Neuron (in vitro differentiated cells): ENCODE results near the gene UNC13B.
"Not testable (repeated sequence)": the region's sequence is repeated elsewhere in the genome, so short reads cannot be mapped to it uniquely, and the experiment has no call there.

Source experiments
- H2AFZ ChIP-seq: one replicate; pipeline ENCODE4 v1.6.1; 2013; ENCODE audit warnings: low read depth, mild to moderate bottlenecking, inconsistent platforms, low read length, moderate library complexity
- H3K27me3 ChIP-seq: one replicate; pipeline ENCODE4 v1.6.1; 2013; ENCODE audit warnings: low read length; ENCODE audit not compliant: insufficient read depth
- H3K36me3 ChIP-seq: one replicate; pipeline ENCODE4 v1.6.1; 2013; ENCODE audit warnings: low read length; ENCODE audit not compliant: insufficient read depth
- H3K4me1 ChIP-seq: one replicate; pipeline ENCODE4 v1.6.1; 2013; ENCODE audit warnings: low read length; ENCODE audit not compliant: insufficient read depth
- H3K4me3 ChIP-seq: 2 replicates; pipeline ENCODE4 v1.5.1; 2013; ENCODE audit warnings: mild to moderate bottlenecking, low read length, moderate library complexity
- H3K9me3 ChIP-seq: one replicate; pipeline ENCODE4 v1.6.1; 2013; ENCODE audit warnings: low read length

Gene UNC13B

DNA sequence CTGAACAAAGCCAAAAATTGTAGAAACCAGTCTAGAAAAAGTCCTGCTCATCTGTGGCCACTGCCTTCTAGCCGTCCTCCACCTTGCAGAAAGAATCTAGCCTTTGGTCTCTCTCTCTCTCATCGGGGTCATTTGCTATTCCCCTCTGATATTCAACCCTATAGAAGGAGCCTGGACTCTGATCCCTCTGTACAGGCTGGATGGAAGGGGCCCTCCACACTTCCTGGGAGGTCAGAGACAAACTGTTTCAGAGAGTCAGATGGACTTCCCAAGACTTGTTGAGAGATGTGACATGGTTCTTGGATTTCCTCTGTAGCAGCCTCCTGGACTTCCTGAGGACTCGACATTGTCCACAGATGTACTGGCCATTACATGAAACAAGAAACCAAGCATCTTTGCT lies 243.1 kb downstream of the UNC13B start:
- no peaks in the 10 kb centered on the region for H3K4me1 ChIP-seq

DNA sequence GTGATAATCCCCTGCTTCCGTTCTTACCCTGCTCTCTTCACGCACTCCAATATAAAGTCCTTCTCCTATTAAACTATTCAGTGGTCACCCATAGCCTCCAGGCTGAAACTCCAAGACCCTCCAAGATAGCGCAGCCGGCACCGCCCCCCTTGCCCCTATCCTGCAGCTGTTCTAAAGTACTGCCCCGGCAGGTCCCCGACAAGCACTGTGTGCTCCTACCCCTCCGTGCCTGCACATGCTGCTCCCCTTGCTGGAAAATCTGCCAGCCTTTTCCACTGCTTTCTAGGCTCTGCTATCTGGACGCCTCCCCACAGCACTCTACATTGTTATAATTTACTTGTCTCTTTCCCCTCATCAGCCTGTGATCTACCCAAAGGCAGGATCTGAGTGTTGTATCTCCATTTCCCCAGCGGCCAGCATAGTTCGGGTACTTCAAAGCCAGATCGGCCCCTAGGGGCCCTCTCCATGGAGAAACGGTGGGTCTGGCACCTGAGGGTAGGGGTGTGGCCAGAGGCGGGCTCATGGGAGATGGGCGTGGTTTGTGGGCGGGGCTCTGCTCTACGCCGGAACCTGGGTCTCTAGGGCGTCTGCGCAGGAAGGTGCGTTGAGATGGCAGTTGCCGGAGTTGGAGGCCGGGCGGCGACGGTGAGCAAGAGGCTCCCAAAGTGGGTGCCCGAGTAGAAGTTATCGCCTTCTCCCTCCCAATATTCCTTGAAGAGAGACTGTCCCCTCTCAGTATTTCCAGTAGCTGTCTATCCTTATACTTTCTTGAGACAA lies 244.6 kb downstream of the UNC13B start:
- Histone ChIP-seq H3K4me3 (no peak overlapping the region), H3K4me1 (no peaks in the 10 kb centered on the region), H3K36me3 (peaks cover 30% of the 10 kb centered on the region), H2AFZ (no peak overlapping the region), H3K27me3 (no peaks in the 10 kb centered on the region), H3K9me3 (no peaks in the 10 kb centered on the region)

More for the DNA sequence above, 243.1 kb downstream of the UNC13B start:
- Histone ChIP-seq H2AFZ (no peak overlapping the region), H3K9me3 (no peaks in the 10 kb centered on the region), H3K4me3 (no peak overlapping the region), H3K27me3 (no peaks in the 10 kb centered on the region), H3K36me3 (peaks cover 43% of the 10 kb centered on the region)

DNA sequence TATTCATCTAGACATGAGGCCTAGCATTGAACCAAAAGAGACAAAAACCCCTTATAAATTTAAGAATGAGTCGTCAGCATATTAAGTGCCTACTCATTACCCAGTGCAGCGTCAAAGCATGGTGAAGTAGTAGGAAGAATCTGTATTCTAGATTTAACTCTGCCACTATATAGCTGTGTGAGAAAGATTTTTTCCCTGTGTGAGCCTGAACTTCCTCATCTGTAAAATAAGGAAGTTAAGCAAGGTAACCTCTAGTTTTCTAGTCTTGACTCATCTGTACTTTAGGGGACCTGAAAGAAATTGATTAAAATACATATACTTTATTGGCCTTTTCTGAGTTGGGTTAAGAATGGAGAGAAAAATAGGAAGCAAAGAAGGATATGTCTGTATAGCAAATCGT lies 246.0 kb downstream of the UNC13B start:
- H3K9me3 ChIP-seq, result no peaks in the 10 kb centered on the region
- no peaks in the 10 kb centered on the region for H3K4me1 ChIP-seq
- H3K4me3 ChIP-seq, result no peak overlapping the region
- H2AFZ ChIP-seq, result no peak overlapping the region
- peaks cover 21% of the 10 kb centered on the region for H3K36me3 ChIP-seq
- H3K27me3 ChIP-seq, result no peaks in the 10 kb centered on the region

DNA sequence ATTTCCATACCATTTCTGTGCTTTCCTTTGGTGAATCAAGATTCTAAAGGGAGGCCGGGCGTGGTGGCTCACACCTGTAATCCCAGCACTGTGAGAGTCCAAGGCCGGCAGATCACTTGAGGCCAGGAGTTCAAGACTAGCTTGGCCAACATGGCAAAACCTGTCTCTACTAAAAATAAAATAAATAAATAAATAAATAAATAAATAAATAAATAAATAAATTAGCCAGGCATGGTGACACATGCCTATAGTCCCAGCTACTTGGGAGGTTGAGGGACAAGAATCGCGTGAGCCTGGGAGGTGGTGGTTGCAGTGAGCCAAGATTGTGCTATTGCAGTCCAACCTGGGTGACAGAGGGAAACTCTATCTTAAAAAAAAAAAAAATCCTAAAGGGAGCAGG lies 247.6 kb downstream of the UNC13B start:
- H3K9me3 ChIP-seq, H2AFZ ChIP-seq, H3K4me3 ChIP-seq, H3K27me3 ChIP-seq, H3K36me3 ChIP-seq, H3K4me1 ChIP-seq: not testable (repeated sequence)

DNA sequence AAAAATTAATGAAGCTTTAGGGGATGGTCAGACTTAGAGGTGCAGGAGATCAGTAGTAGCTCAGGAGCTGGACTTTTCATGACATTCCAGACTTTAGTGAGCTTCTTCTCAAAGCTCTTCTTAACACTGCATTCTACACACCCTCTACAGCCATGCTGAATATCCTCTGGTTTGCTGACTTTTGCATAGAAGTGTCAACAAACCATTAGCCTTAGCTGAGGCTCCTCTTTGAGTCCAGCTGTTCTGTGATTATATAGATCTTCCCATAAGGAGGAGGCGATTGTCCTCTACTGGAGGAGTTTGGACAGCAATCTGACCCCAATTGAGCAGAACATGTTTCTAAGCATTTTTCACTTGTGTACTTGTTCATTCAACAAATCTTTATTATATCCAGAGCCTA lies 253.1 kb downstream of the UNC13B start:
- no peaks in the 10 kb centered on the region for H3K36me3 ChIP-seq
- no peaks in the 10 kb centered on the region for H3K9me3 ChIP-seq
- no peaks in the 10 kb centered on the region for H3K27me3 ChIP-seq
- H3K4me3 ChIP-seq, result no peak overlapping the region
- H2AFZ ChIP-seq, result no peak overlapping the region
- H3K4me1 ChIP-seq, result no peaks in the 10 kb centered on the region

DNA sequence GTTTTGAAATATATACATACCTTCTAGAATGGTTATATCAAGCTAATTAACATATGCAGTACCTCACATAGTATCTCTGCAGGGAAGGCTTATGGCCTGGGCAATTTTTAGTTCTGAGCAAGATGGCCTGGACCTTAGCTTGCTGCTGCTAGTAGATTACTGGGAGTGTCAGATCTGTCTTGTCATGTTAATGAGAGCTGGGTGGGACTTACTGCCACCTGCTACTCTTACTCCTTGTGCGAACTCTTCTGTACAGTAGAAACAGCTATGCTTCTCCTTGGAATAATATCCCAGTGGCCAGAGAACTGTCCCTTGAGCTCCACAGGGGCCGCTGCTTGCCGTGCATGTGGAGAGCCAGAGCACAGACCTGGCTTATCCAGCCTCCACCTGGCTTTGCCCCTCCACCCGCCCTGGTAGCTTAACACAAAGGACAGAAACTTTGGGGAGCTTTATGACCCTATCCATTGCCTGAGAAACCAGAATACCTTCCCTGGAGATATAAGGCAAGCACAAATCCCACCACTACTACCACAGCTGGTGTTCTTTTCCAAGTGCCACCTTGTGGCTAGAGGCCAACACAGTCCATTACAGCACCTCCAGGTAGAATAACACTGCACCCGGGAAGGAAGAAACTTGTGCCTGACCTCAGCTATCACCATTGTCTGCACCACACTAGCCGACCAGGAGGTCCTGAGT lies 253.7 kb downstream of the UNC13B start:
- Histone ChIP-seq H3K36me3 (no peaks in the 10 kb centered on the region), H3K27me3 (no peaks in the 10 kb centered on the region), H3K4me3 (no peak overlapping the region), H3K9me3 (no peaks in the 10 kb centered on the region), H3K4me1 (no peaks in the 10 kb centered on the region), H2AFZ (no peak overlapping the region)

DNA sequence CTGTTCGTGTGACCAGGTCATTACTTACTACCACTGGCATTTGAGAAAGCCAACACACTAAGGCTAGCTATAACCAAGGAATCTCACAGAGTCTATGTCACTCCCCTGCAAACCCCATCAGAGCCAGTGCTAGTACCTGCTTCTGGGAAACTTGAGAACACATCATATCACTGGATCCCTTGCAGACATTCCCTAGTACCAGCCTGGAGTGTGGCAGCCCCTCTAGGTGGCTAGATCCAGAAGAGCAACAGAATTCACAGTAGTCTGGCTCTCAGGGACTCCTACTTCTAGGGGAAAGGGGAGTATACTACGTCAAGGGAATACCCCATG lies 254.3 kb downstream of the UNC13B start:
- H3K36me3 ChIP-seq, result no peaks in the 10 kb centered on the region
- H3K4me3 ChIP-seq, result no peak overlapping the region
- H2AFZ ChIP-seq, result no peak overlapping the region
- no peaks in the 10 kb centered on the region for H3K9me3 ChIP-seq
- no peaks in the 10 kb centered on the region for H3K4me1 ChIP-seq
- no peaks in the 10 kb centered on the region for H3K27me3 ChIP-seq

DNA sequence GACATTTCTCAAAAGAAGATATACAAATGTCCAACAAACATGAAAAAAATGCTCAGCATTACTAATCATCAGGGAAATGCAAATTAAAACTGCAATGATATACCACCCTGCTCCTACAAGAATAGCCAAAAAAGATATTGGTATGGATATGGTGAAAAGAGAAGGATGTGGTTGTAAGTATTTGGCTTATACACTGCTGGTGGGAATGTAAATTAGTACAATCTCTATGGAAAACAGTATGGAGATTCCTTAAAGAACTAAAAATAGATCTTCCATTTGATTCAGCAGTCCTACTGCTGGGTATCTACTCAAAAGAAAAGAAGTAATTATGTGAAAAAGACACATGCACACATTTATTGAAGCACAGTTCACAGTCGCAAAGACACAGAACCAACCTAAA lies 260.5 kb downstream of the UNC13B start:
- no peaks in the 10 kb centered on the region for H3K4me1 ChIP-seq
- no peaks in the 10 kb centered on the region for H3K9me3 ChIP-seq
- H2AFZ ChIP-seq, result no peak overlapping the region
- no peaks in the 10 kb centered on the region for H3K27me3 ChIP-seq
- H3K4me3 ChIP-seq, result no peak overlapping the region
- no peaks in the 10 kb centered on the region for H3K36me3 ChIP-seq

DNA sequence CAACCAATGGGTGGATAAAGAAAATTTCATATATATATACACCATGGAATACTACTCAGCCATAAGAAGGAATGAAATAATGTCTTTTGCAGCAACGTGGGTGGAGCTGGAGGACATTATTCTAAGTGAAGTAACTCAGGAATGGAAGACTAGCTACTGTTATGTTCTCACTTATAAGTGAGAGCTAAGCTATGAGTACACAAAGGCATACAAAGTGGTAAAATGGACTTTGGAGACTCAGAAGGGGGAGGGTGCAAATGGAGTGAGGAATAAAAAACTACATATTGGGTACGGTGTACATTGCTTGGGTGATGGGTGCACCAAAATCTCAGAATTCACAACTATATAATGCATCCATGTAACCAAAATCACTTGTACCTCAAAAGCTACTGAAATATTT lies 260.9 kb downstream of the UNC13B start:
- H2AFZ ChIP-seq, result no peak overlapping the region
- H3K4me3 ChIP-seq, result no peak overlapping the region
- H3K9me3 ChIP-seq, result no peaks in the 10 kb centered on the region
- no peaks in the 10 kb centered on the region for H3K27me3 ChIP-seq
- no peaks in the 10 kb centered on the region for H3K4me1 ChIP-seq
- no peaks in the 10 kb centered on the region for H3K36me3 ChIP-seq

DNA sequence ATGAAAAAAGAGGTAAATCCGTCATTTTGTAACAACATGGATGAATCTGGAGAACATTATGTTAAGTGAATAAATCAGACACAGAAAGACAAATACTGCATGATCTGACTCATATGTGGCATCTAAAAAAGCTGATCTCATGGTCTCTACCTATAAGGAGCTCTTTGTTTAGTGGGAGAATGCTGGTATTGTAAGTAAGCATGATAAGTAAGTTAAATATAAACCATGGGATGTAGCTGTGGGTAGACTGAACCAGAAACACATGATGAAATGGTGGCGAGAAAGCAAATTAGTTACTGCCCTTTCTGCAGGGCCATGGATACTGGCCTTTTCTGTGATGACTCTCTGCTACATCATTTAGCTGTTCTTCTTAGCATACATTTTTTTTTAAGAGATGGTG lies 261.7 kb downstream of the UNC13B start:
- Histone ChIP-seq H3K4me3 (no peak overlapping the region), H3K4me1 (no peaks in the 10 kb centered on the region), H3K36me3 (no peaks in the 10 kb centered on the region), H3K27me3 (no peaks in the 10 kb centered on the region), H2AFZ (no peak overlapping the region), H3K9me3 (peaks cover under 1% of the 10 kb centered on the region)

DNA sequence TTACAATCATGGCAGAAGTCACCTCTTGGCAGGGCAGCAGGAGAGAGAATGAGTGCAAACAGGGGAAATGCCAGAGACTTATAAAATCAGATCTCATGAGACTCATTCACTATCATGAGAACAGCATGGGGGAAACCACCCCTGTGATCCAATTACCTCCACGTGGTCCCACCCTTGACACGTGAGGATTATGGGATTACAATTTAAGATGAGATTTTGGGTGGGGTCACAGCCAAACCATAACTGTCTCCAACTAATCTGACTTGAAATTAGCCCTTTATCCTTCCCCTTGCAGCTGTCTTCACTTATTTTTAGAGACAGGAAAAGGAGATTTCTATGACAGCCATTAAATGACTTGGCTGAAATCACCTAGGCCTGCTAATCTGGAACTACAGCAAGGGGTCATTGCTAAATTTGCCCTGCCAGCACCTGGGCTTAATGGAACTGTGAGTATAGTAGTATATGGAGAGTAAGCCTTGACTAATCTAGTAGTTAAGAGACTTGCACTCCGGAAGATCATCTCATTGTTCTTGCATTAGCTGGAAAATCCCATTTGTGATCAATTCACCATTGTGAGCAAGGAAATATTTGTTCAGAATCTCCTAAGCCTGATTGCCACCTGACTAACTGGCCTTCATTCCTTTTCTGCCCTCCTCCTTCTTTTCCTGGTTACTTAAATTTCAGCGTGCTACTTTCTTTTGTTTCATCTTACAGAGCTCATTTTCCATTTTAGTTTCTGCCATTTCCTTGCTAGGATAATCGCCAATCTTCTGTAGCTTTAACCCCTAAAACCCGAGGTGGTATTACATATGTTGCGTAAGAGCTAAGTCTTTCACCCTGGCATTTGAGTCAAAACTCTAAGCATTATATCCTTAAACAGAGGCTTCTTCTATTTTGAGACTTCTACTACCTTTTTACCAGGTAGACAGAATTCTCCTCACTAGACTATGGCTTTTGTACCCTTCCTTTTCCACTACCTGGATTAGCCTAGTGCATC lies 262.8 kb downstream of the UNC13B start:
- Histone ChIP-seq H3K27me3 (no peaks in the 10 kb centered on the region), H3K9me3 (peaks cover 5% of the 10 kb centered on the region), H3K36me3 (no peaks in the 10 kb centered on the region), H2AFZ (no peak overlapping the region), H3K4me3 (no peak overlapping the region), H3K4me1 (no peaks in the 10 kb centered on the region)

DNA sequence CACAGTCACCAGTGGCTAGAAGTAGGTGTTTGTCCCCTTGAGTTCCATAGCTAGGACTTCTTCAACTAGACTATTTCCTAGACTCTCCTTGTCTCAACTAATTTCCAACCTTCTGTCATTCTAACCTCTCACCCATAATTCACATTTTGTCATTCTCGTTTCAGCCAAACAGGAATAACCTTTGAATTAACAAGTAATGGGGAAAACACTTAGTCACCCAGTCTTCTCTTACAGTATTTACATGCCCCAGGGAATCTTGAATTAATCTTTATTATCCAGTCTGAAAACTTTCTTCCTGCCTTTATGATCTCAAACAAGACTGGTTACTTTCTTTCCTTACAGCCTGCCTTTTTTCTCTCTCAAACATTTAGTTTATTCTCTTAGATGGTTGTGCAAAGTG lies 264.8 kb downstream of the UNC13B start:
- H3K27me3 ChIP-seq, result no peaks in the 10 kb centered on the region
- no peak overlapping the region for H3K4me3 ChIP-seq
- H2AFZ ChIP-seq, result no peak overlapping the region
- H3K9me3 ChIP-seq, result peaks cover 5% of the 10 kb centered on the region
- no peaks in the 10 kb centered on the region for H3K36me3 ChIP-seq
- H3K4me1 ChIP-seq, result no peaks in the 10 kb centered on the region

DNA sequence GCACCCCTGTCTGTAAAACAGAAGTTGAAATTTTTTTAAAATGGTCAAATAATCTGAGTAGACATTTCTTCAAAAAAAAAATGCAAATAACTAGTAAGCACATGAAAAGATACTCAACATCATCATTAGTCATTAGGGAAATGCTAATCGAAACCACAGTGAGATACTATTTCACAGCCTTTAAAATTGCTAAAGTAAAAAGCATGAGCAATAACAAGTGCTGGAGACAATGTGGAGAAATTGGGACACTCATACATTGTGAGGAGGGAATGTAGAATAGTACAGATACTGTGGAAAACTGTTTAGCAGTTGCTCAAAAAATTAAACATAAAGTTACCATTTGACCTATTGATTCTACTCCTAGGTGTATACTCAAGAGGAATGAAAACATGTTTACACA lies 269.7 kb downstream of the UNC13B start:
- Histone ChIP-seq H3K36me3 (no peaks in the 10 kb centered on the region), H3K4me3 (no peak overlapping the region), H3K27me3 (peaks cover 4% of the 10 kb centered on the region), H2AFZ (no peak overlapping the region), H3K9me3 (peaks cover 5% of the 10 kb centered on the region), H3K4me1 (no peaks in the 10 kb centered on the region)
